Measurements from ENCODE around the gene RFPL1.
A peak's percentile ranks its signal among the peaks of the same experiment; 100 is the strongest.

The RFPL1 gene

DNA sequence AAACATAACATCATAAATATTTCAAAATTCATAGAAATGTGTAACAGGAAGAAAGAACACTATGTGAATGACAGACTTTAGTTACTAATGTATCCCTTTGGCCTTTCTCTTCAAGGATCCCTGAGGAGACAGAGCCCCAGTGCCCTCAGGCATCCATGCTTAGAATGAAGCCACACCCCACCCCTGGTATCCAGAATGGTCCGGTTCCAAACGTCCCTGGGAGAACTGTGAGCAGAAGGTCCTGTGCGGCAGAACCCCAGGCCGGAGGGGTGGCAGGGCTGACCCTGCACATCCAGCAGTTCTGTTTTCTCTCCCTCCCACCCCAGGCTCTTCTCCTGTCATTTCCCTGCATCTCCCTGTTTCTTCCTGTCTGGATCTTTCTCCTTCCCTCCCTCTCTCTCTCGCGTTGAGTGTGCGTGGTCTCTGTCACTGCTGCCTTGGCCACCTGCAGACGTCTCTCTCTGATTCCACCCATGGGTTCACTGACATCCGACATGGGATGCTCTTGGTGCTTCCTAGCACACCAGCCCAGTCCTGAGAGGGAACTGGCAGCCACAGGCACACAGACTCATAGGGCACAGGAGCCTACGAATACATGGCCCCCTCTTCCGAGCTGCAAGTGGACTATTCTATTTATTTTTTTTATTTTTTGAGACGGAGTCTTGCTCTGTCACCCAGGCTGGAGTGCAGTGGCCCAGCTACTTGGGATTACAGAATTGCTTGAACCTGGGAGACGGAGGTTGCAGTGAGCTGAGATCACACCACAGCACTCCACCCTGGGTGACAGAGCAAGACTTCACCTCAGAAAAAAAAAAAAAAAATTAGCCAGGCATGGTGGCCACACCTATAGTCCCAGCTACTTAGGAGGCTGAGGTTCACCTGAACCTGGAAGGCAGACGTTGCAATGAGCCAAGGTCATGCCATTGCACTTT, 5.7 kb downstream of the RFPL1 start:
- no peak for DNase-seq

GRCh38 chr22:29445508-29445907, 7.1 kb downstream of the RFPL1 start:
- DNase-seq: no peak

DNA sequence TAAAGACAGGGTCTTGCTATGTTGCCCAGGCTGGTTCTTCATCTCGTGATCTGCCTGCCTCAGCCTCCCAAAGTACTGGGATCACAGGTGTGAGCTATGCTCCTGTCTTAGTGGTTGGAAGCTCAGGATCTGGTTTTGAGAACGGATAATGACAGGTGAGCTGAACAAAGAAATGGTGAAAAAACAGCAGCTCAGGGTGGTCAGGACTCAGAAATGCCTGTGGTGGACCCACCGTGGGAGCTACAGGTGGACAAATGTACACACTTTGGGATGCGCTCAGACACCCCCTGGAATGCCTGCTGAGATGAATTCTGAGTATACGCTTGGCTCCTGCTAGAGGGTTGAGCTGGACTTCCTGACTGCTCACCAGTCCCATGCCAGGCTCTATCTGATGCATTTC, 9.5 kb downstream of the RFPL1 start:
- no peak for DNase-seq

- no peak for DNase-seq
These were observed 11.0 kb downstream of the RFPL1 start for GRCh38 chr22:29449296-29449875.

DNA sequence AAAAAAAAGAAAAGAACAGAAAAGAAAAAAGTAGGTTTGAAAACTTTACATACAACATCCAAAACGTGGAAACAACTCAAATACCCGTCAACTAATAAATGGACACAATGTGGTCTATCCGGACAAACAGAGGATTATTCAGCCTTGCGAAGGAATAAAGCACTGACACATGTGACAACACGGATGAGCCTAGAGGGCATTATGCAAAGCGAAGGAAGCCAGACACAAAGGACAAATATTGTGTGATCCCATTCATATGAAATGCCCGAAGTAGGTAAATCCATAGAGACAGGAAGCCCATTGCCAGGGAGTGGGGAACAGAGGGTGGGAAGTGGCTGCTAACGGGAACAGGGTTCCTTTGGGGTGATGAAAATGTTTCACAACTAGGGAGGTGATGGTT, 11.8 kb downstream of the RFPL1 start:
- no peak for DNase-seq

- no peak for DNase-seq
These were observed 13.5 kb downstream of the RFPL1 start for GRCh38 chr22:29451863-29452262.

- DNase-seq: no peak
These were observed 15.9 kb downstream of the RFPL1 start for GRCh38 chr22:29454276-29454675.

DNA sequence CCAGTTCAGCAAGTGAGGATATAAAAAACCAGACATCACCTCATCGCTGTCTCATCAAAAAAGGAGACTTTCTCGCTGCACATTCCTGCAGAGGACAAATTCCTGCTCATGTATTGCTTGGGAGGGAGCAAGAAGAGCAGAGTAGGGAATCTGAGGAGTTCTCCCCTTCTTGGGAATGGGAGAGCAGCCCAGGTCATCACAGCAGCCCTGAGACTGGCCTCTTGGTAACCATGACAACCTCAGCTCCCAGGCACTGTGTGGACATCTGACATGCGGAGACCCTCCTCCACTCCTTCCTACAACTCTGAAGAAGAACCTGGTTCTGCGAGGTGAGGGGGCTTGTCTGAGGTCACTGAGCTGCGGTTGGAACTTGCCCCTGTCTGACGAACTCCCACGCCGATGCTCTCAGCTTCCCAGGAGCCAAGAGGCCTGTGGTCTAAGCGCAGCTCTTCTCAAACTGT, 17.9 kb downstream of the RFPL1 start:
- no peak for DNase-seq

- DNase-seq: peak in 1 of 2 donors; percentile 22
These were observed 19.3 kb downstream of the RFPL1 start for GRCh38 chr22:29457730-29458129.

- DNase-seq: no peak
These were observed 20.2 kb downstream of the RFPL1 start for GRCh38 chr22:29458551-29458950.

DNA sequence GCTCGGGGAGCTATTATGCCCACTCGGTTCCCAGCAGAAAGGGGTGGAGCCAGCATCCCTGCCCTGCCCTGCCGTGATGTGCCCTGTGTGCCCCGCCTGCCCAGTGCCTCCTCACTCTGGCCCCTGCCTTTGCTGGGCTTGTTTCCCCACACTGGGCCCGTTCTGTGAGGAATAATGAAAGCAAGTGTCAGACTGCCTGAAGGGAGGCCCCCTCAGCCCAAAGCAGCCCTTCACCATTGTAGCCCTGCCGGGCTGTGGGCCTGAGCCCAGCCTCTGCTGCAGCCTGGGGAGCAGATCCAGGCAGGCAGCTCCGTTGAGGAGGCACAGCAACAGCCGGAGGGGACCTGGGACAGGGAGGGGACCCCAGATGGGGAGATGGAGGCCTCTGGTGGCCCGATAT, 21.4 kb downstream of the RFPL1 start:
- no peak for DNase-seq

DNA sequence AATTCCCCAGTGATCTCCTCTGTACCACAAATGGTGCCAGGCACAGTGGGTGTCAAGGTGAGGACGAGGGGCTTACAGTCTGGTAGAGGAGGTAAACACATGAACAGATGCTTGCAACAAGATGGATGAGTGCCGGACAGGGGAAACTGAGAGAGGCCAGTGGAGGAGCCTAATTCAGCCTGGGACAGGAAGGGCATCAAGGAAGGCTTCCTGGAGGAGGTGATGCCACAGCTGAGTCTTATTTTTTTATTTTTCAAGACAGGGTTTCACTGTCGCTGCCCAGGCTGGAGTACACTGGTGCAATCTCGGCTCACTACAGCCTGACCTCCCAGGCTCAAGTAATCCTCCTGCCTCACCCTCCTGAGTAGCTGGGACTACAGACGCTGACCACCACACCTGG, 22.9 kb downstream of the RFPL1 start:
- DNase-seq: no peak

DNA sequence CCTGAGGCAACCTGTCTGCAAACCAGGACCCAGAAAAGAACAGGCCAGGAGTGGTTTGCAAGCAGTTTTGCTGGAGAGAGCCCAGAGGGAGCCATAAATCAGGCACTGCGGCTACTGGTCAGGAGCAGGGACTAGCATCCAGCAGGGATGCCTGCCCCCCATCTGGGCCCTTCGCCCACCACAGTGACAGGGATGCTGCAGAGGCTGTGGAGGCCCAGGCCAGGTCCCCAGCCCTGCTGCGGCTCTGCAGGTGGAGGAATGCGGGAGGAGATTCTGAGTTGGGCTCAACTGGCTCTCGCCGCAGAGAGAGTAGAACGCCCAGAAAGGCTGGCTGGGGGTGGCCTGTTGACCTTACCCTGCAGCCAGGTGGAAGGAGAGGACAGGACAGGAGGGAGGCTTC, 25.2 kb downstream of the RFPL1 start:
- DNase-seq: no peak

GRCh38 chr22:29464581-29464980, 26.2 kb downstream of the RFPL1 start:
- DNase-seq: no peak

GRCh38 chr22:29469755-29470154, 31.4 kb downstream of the RFPL1 start:
- DNase-seq: no peak

DNA sequence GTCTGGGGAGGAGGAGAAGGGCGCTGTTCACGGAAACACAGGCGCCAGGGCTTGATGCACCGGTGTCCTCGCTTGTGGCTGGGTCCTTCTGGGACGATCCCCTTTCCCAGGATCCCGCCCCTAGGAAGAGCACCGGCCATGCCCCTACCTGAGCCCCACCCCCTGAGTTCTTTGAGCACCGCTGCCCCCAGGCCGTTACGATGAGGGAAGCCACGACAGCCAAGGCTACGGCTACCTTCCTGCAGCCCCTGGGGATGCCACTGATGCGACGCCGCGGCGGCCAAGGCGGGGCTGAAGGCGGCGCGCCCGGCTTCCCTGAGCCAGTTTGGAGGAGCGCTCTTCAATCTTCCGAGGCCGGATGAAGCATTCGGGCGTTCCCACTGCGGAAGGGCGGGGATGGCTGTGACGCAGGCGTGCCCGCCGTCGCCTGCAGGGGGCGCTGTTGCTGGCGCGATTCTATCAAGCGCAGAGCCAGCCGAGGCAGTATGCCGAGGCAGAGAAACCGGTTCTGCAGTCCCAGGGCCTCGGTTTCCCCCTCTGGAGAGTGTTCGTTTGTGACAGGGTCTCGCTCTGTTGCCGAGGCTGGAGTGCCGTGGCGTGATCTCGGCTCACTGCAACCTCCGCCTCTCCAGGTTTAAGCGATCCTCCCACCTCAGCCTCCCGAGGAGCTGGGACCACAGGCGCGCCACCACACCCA, 31.9 kb downstream of the RFPL1 start:
- peak; percentile 53 to 68 for DNase-seq

GRCh38 chr22:29473001-29473400, 34.6 kb downstream of the RFPL1 start:
- no peak for DNase-seq

DNA sequence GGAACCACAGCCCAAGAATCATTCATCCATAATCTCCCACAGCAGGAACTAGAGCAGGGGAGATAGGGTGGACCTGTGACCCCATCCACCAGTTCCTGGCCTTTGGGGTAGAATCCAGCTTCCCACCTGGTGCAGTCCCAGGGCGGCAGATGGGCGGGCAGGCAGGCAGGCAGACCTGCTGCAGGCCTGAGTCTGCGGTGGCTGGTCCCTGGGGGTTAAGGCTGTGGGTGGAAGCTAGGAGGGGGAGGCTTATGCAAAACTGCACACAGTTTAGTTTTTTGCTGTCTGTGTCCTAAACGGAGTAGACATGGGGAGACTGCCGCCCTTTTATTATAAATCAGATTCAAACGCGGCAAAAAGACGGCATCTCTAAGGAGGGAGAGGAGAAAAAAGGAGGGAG, 37.2 kb downstream of the RFPL1 start:
- DNase-seq: peak in 1 of 2 donors; percentile 49

DNA sequence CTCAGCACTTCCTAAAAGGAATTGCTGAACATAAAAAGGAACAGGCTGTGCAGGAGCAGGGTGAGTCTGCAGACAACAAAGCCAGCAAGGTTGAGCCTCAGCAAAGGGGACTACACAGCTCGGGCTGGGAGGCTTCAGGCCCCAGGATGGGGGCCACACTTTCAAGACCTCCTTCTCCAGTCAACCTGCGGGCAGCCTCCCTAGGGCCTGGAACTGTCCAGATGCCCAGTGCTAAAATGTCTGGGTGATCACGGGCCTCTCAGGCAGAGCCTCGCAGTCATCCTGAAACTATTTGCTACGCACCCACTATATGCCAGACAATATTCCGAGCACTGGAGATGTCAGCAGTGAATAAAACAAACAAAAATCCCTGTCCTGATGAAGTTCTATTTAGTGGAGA, 37.7 kb downstream of the RFPL1 start:
- DNase-seq: no peak

- DNase-seq: no peak
These were observed 39.4 kb downstream of the RFPL1 start for GRCh38 chr22:29477723-29478318.

GRCh38 chr22:29478326-29479276, 40.2 kb downstream of the RFPL1 start:
- no peak for DNase-seq

All from CD4-positive, alpha-beta T cell treated with Interleukin-1 beta for 1 hour (primary cell).